HG03196 (cell line): ENCODE data around the gene CSF1R.

Experiments
- ATAC-seq: cut with Tn5 transposase; IDR thresholded peaks from one replicate; pipeline ENCODE4 v1.9.1; 2021; ENCODE audit not compliant: unreplicated experiment

The CSF1R gene

GRCh38 chr5:150120617-150121447 is 34.5 kb upstream of the CSF1R start:
- no peak for ATAC-seq

DNA sequence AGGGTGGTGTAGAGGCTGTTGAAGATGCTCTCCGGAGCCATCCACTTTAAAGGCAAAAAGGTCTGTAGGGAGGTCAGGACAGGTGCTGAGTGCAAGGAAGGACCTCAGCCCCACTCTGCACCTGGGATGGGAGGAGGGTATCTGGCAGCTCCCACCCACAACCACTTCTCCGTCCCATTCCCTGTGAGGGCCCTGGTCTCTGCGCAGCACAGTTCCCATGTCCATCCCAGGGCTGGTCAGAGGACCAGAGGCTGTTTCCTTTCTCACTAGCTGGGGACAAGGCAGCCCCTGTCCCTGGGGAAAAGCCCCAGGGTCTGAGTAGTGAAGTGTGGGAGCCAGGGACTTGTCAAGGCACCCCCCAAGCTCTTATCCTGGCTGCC is 33.7 kb upstream of the CSF1R start:
- no peak for ATAC-seq

GRCh38 chr5:150119421-150120061 is 33.2 kb upstream of the CSF1R start:
- no peak for ATAC-seq

- no peak for ATAC-seq
These were observed 32.3 kb upstream of the CSF1R start for GRCh38 chr5:150118561-150119229.

DNA sequence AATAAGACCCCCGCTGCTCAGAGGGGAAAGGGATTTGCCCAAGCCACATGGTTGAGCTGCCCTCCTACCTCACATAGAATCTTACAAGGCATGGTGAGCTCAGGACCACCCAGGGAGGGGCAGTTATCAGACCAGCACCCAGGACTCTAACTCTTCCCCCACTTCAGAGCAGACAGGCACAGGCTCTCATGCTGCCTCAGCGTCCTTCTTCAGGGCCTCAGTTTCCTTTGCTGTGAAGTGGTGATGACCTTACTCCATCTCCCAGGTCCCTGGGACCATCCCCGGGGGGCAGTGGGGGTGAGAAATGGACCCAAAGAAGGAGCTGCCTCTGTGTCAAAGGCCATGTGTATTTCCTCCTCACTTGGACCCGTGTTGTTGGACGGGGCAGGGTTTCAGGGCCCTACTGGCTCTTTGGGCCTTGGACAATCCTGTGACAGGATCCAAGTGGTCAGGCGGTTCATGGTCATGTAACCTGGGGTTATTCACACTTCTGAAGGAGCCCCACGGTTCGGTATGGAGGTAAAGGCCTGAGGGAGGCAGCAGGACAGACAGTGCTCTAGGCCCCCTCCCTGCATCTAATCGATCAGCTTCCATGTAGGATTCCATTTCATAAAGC is 31.7 kb upstream of the CSF1R start:
- ATAC-seq = no peak

DNA sequence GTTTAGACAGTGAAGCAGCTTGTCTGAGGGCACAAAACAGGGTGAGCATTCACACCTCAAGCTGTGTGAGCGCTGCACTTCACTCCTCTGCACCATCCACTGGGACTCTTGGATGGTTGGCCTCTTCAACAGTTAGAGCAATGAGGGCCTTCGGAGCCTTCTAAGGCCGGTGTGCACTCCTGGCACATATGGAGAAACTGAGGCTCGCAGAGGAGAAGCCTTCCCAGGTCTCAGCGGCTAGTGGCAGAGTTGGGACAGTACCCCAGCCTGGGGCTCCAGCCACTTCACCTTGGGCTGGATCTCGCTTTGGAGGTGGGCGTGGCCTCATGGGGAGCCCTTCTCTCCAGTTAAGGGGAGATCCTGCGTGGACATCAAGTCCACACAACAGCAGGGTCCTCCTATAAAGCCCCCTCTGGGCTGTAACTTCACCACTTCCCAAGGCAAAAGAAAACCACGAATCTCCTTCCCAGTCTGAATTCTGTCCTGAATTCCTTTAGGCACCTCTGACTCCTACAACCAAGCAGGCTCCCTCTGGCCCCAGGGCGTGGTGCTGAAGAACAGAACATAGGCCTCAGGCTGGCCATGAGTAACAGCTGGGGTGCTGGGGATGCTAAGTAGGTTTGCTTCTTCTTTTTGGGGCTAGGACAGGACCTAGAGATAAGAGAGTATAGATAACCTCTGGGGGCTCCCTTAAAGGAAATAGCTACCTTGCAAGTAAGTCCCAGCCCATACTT is 30.5 kb upstream of the CSF1R start:
- ATAC-seq = no peak

DNA sequence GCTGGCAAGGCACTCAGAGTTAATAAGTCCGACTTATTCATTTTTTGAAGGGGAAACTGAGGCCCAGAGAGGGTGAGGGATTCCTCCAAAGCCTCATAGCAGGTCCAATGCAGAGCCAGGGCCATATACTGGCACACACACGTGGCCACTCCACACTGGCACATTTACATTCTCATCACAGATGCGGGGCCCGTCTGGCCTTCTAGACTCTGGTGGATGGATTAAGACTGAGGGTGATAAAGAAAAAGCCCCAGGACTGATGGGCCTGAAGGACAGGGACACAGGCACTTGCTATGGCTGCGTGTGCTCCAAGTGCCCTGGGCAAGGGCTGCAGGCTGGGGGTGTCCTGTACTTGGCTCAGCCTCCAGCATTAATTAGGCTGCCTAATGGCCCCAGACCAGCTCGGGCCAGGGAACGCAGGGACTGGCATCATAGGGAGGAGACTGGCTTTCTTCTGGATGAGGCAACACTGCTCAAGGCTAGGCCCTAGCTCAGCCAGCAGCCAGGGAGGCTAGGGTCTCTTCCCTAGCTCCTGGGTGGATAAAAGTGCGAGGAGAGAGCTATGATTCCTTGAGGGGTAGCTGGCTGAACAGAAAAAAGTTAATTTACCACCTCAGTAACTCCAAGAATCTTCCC is 28.5 kb upstream of the CSF1R start:
- ATAC-seq = no peak

DNA sequence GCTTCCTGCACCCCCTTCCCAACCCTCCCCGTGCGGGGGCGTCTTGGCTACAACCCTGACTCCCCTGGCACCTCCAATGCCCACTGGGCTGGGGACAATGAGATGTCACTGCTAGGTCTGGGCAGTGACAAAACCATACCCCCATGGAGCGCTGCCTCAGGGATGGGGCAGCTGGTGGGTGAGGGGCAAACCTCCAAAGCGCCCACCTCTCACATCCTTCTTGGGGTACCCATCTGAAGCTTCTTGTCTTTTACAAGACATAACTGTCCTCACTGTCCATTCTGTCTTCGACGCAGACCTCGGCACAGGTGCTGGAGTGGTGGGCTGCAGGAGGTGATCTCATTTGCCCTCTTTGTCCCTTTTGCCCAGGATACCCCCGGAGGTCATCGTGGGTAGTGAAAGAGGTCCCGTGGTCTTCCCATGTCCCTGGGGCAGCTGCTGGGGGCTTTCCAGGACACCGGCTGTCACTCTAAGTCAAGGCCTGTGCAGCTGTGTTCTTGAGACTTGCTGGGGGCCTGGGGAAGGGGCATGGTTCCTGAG is 27.8 kb upstream of the CSF1R start:
- no peak for ATAC-seq

DNA sequence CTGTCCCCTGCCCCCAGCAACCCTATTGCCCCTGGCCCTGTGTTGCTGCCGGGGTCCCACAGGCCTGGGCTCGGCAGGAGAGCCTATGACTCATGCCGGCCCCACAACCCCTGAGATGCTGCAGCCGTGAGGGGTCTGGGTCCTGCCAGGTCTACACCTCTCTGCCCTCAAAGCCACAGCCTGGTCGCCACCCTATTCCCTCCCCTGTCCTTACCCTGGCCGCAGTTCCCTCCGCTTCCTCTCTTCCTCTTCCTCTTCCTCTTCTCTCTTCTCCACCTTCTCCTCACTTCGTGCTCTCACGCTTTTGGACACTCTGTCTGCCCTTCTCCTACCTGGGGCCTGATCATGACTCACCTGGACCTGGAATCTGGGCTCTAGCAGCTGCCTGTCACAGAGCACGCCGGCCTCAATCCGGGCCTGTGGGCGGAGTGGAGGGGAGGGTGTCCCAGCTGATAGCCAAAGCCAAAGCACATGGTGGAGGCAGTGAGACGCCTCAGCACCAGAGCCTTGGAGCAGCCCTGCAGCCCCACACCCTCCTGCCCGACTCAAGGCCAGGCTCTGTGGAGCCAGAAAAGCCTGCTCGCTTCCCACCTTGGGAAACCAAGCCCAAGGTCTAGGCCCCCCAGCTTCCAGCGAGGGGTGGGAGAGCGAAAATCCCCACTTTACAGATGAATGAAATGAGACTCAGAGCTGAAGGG is 26.8 kb upstream of the CSF1R start:
- no peak for ATAC-seq

DNA sequence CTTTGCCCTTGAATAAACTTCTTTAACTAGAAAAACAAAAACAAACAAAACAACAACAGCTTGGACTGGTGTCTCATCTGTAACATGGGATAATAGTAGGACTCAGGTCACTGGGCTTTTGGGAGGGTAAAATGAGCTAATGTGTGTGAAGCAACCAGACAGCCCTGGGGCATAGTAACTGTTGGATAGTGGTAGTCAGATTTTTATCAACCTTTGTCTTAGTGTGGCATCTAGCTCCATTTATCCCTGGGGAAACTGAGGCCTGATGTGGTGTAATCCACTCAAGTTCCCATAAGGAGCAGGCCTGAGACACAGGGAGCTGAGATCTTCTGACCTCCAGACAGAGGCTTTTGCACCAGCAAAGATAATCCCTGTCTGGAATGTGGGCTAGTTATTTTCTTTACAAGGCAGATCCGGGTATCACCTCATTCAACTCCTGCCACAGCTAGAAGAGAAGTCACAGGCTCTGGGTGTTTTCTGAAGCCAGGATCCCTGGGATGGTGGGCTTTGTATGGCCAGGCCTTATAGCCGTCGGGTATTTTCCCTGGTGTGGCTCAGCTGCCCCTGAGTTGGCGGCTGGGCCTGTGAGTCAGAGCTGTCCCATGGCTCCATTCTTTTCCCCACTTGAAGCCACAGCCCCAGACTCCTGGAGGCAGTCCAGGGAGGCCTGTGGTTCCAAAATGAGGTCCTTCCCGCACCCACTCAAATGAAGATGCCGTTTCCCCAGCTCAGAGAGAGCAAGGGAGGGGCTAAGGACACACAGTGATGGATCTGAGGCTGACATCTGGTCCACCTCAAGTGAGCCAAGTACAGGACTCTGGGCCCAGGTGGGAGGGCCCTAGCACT is 26.1 kb upstream of the CSF1R start:
- ATAC-seq = no peak

DNA sequence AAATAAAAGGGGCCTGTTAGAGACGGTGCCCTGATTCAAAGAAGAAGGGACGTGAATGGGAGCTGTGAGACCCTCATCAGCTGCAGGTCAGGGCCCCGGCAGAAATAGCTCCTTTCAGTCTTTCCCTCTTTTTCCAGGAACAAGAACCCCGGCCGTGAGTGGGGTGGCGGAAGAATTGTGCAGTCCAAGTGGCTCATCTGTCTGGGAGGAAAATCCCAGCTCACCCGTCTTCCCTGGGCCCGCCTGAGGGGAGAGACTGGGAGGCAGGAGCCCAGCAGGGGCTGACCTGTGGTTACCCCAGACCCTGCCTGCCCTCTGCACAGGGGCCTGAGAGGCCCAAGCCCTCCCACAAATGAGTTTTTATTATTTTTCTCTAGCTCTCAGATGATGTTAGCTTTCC is 24.8 kb upstream of the CSF1R start:
- ATAC-seq = no peak

- ATAC-seq = no peak
These were observed 23.6 kb upstream of the CSF1R start for GRCh38 chr5:150109921-150110320.

- no peak for ATAC-seq
These were observed 22.6 kb upstream of the CSF1R start for GRCh38 chr5:150108711-150109514.

GRCh38 chr5:150107909-150108447 is 21.6 kb upstream of the CSF1R start:
- ATAC-seq = no peak

- ATAC-seq = no peak
These were observed 20.5 kb upstream of the CSF1R start for GRCh38 chr5:150106674-150107426.

- ATAC-seq = no peak
These were observed 19.7 kb upstream of the CSF1R start for GRCh38 chr5:150105928-150106615.

- no peak for ATAC-seq
These were observed 18.2 kb upstream of the CSF1R start for GRCh38 chr5:150104550-150104870.
